VCaP (cell line): ENCODE data around the gene MACROD2.
A peak's percentile ranks its signal among the peaks of the same experiment; 100 is the strongest.

Experiments
- H3K27ac ChIP-seq: fragments of 450-650 bp; 2 replicates; pipeline ENCODE4 v1.5.1; 2017
- CTCF ChIP-seq: fragments of 450-650 bp; conservative IDR thresholded peaks from 2 replicates; pipeline ENCODE4 v1.5.1; 2017; ENCODE audit warnings: mild to moderate bottlenecking, moderate library complexity

The MACROD2 gene

GRCh38 chr20:14885661-14886060 lies 890.3 kb downstream of the MACROD2 start:
- TF ChIP-seq CTCF = no peak
- no peak overlapping the region for H3K27ac ChIP-seq

GRCh38 chr20:14888134-14888533 lies 892.8 kb downstream of the MACROD2 start:
- peak overlapping the region; percentile 12 for H3K27ac ChIP-seq
- no peak for TF ChIP-seq CTCF

GRCh38 chr20:14889496-14890255 lies 894.4 kb downstream of the MACROD2 start:
- no peak for TF ChIP-seq CTCF
- no peak overlapping the region for H3K27ac ChIP-seq

DNA sequence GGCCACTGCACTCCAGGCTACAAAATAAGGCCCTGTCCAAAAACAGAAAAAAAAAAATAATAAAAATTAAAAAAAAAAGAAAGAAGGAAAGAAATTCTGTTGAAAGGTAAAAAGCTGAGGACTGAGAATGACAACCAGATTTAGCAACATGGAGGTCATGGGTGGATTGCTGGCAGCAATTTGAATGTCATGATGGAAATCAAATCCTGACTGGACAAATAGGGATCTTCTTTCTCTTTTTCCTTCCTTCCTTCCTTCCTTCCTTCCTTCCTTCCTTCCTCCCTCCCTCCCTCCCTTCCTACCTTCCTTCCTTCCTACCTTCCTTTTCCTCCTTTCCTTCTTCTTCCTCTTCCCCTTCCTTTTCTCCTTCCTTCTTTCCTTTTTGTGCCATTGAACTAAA lies 895.4 kb downstream of the MACROD2 start:
- TF ChIP-seq CTCF = no peak
- no peak overlapping the region for H3K27ac ChIP-seq

GRCh38 chr20:14892782-14893181 lies 897.5 kb downstream of the MACROD2 start:
- no peak for TF ChIP-seq CTCF
- H3K27ac ChIP-seq = no peak overlapping the region

DNA sequence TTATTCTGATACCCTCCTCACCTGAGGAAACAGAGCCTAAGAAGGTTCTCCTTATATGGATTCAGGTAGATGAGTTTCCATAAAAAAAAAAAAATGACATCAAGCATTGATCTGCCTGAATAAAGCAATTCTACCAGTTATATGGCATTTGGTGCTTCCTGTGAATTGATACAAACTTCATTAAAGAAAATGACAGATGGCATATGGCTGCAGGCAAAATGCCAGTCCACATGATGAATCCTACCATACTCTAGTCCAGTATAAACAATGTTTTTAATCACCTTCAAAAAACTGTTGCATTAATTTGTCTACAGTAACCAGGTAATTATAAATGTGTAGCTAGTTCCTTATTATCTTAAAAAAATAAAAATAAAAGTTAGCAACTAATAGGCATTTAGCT lies 901.3 kb downstream of the MACROD2 start:
- no peak overlapping the region for H3K27ac ChIP-seq
- no peak for TF ChIP-seq CTCF

DNA sequence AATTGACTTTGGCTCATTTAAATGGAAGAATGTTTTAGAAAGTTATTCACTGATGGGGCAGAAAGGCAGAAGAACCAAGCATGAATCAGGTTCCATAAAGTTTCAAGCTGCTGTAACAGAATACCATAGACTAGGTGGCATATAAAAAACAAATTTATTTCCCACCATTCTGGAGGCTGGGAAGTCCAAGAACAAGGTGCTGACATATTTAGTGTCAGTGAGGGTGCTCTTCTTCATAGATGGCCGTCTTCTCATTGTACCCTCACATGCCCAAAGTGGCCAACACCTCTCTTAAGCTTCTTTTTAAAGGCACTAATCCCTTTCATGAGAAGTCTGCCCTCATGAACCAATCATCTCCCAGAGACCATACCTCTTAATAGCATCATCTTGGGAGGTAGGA lies 902.3 kb downstream of the MACROD2 start:
- TF ChIP-seq CTCF = no peak
- H3K27ac ChIP-seq = no peak overlapping the region
